Measurements from ENCODE around the gene PLCB1.

The PLCB1 gene

GRCh38 chr20:8578161-8578865 is 446.2 kb downstream of the PLCB1 start:
- DNase-seq (ENCODE audit: low read depth), result no peak
- TF ChIP-seq POLR2A (IDR thresholded peaks at IDR 0.05; ENCODE audit: extremely low read depth, insufficient read length) (no peak), MYC (IDR thresholded peaks at IDR 0.05; ENCODE audit: low read depth, low read length) (no peak)
- TF ChIP-seq, protein P1, sequence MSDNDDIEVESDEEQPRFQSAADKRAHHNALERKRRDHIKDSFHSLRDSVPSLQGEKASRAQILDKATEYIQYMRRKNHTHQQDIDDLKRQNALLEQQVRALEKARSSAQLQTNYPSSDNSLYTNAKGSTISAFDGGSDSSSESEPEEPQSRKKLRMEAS (IDR thresholded peaks at IDR 0.05; ENCODE audit: low read depth, low read length), result no peak
- TF ChIP-seq, protein P2, sequence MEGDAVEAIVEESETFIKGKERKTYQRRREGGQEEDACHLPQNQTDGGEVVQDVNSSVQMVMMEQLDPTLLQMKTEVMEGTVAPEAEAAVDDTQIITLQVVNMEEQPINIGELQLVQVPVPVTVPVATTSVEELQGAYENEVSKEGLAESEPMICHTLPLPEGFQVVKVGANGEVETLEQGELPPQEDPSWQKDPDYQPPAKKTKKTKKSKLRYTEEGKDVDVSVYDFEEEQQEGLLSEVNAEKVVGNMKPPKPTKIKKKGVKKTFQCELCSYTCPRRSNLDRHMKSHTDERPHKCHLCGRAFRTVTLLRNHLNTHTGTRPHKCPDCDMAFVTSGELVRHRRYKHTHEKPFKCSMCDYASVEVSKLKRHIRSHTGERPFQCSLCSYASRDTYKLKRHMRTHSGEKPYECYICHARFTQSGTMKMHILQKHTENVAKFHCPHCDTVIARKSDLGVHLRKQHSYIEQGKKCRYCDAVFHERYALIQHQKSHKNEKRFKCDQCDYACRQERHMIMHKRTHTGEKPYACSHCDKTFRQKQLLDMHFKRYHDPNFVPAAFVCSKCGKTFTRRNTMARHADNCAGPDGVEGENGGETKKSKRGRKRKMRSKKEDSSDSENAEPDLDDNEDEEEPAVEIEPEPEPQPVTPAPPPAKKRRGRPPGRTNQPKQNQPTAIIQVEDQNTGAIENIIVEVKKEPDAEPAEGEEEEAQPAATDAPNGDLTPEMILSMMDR (IDR thresholded peaks at IDR 0.05; ENCODE audit: low read depth, low read length), result no peak
- no peak overlapping the region for H3K4me3 ChIP-seq (ENCODE audit: low read depth, low read length)

- TF ChIP-seq, protein P1 (IDR thresholded peaks at IDR 0.05; ENCODE audit: low read depth, low read length), result no peak
- TF ChIP-seq MYC (IDR thresholded peaks at IDR 0.05; ENCODE audit: low read depth, low read length), result no peak
- TF ChIP-seq POLR2A (IDR thresholded peaks at IDR 0.05; ENCODE audit: extremely low read depth, insufficient read length), result no peak
- TF ChIP-seq, protein P2 (IDR thresholded peaks at IDR 0.05; ENCODE audit: low read depth, low read length), result no peak
- DNase-seq (ENCODE audit: low read depth), result no peak
- no peak overlapping the region for H3K4me3 ChIP-seq (ENCODE audit: low read depth, low read length)
Measured at GRCh38 chr20:8579035-8579434, 447.0 kb downstream of the PLCB1 start.

GRCh38 chr20:8581446-8582183 is 449.5 kb downstream of the PLCB1 start:
- TF ChIP-seq, protein P2 (IDR thresholded peaks at IDR 0.05; ENCODE audit: low read depth, low read length), result no peak
- TF ChIP-seq MYC (IDR thresholded peaks at IDR 0.05; ENCODE audit: low read depth, low read length) (no peak), POLR2A (IDR thresholded peaks at IDR 0.05; ENCODE audit: extremely low read depth, insufficient read length) (no peak)
- TF ChIP-seq, protein P1 (IDR thresholded peaks at IDR 0.05; ENCODE audit: low read depth, low read length), result no peak

GRCh38 chr20:8583012-8583565 is 451.0 kb downstream of the PLCB1 start:
- TF ChIP-seq, protein P2 (IDR thresholded peaks at IDR 0.05; ENCODE audit: low read depth, low read length), result no peak
- TF ChIP-seq, protein P1 (IDR thresholded peaks at IDR 0.05; ENCODE audit: low read depth, low read length), result no peak
- TF ChIP-seq MYC (IDR thresholded peaks at IDR 0.05; ENCODE audit: low read depth, low read length) (no peak), POLR2A (IDR thresholded peaks at IDR 0.05; ENCODE audit: extremely low read depth, insufficient read length) (no peak)
- no peak for DNase-seq (ENCODE audit: low read depth)
- no peak overlapping the region for H3K4me3 ChIP-seq (ENCODE audit: low read depth, low read length)

More at GRCh38 chr20:8581446-8582183, 449.5 kb downstream of the PLCB1 start:
- DNase-seq (ENCODE audit: low read depth), result no peak
- H3K4me3 ChIP-seq (ENCODE audit: low read depth, low read length), result no peak overlapping the region

GRCh38 chr20:8583566-8584043 is 451.5 kb downstream of the PLCB1 start:
- no peak for TF ChIP-seq MYC (IDR thresholded peaks at IDR 0.05; ENCODE audit: low read depth, low read length)
- TF ChIP-seq POLR2A (IDR thresholded peaks at IDR 0.05; ENCODE audit: extremely low read depth, insufficient read length), result no peak
- TF ChIP-seq, protein P2 (IDR thresholded peaks at IDR 0.05; ENCODE audit: low read depth, low read length), result no peak
- TF ChIP-seq, protein P1 (IDR thresholded peaks at IDR 0.05; ENCODE audit: low read depth, low read length), result no peak
- no peak for DNase-seq (ENCODE audit: low read depth)
- no peak overlapping the region for H3K4me3 ChIP-seq (ENCODE audit: low read depth, low read length)
